A673 (cell line): ENCODE results near the gene NAT14. TPM values are rescaled to one million over a fixed set of nuclear protein-coding genes. Genes with fewer than 3 reads are reported as not detected.
A peak's percentile ranks its signal among the peaks of the same experiment; 100 is the strongest.

ENCODE experiments used
- BruUV-seq: library from RNA; stranded (reverse); fragments of 400-500 nt; replicated peaks from 2 replicates; lab custom pipeline; 2021; lab: Mats Ljungman, UMichigan
- CTCF ChIA-PET: fragments of 300-600 bp; sonication (Branson Sonifier 250); formaldehyde crosslinking; loops from one replicate; lab custom pipeline; 2022; ENCODE audit warnings: antibody characterized with exemption; lab: Charles Lee
- POLR2A ChIA-PET: fragments of 300-600 bp; sonication (Branson Sonifier 250); formaldehyde crosslinking; loops from one replicate; lab custom pipeline; 2022; ENCODE audit warnings: antibody characterized with exemption; ENCODE audit not compliant: low non-redundant PET; lab: Charles Lee
- DNase-seq: peaks from one replicate; pipeline ENCODE4 v3.0.0-alpha.2; 2015; ENCODE audit warnings: low spot score
- H3K27ac ChIP-seq: fragments of 200-600 bp; sonication (generic); 2 replicates; pipeline ENCODE4 v1.5.1; 2016; ENCODE audit warnings: mixed run types, low read depth, mild to moderate bottlenecking, mixed read lengths, antibody characterized with exemption, low read length; ENCODE audit not compliant: poor library complexity, severe bottlenecking
- H3K27me3 ChIP-seq: fragments of 200-600 bp; sonication (generic); replicated peaks from 2 replicates; pipeline ENCODE4 v1.6.1; 2017; ENCODE audit warnings: mixed run types, low read depth, mild to moderate bottlenecking, mixed read lengths, antibody characterized with exemption, low read length; ENCODE audit not compliant: insufficient read depth, poor library complexity
- H3K36me3 ChIP-seq: fragments of 200-600 bp; sonication (generic); 2 replicates; pipeline ENCODE4 v1.6.1; 2016; ENCODE audit warnings: mixed run types, mild to moderate bottlenecking, mixed read lengths, antibody characterized with exemption, low read length; ENCODE audit not compliant: insufficient read depth, poor library complexity, severe bottlenecking
- H3K4me1 ChIP-seq: fragments of 200-600 bp; sonication (generic); 2 replicates; pipeline ENCODE4 v1.6.1; 2017; ENCODE audit warnings: mixed run types, mild to moderate bottlenecking, mixed read lengths, antibody characterized with exemption, low read length; ENCODE audit not compliant: insufficient read depth, poor library complexity, severe bottlenecking
- H3K4me3 ChIP-seq: fragments of 200-600 bp; sonication (generic); 2 replicates; pipeline ENCODE4 v1.5.1; 2016; ENCODE audit warnings: low read depth, mixed run types, mild to moderate bottlenecking, mixed read lengths, low read length; ENCODE audit not compliant: poor library complexity, severe bottlenecking
- H3K9me3 ChIP-seq: fragments of 200-600 bp; sonication (generic); 2 replicates; pipeline ENCODE4 v1.6.1; 2016; ENCODE audit warnings: mixed run types, low read depth, mild to moderate bottlenecking, mixed read lengths, antibody characterized with exemption, low read length; ENCODE audit not compliant: poor library complexity, severe bottlenecking
- CTCF ChIP-seq: fragments of 300-800, 200-600 bp; sonication (generic); conservative IDR thresholded peaks from 2 replicates; pipeline ENCODE4 v1.5.1; 2017; ENCODE audit warnings: low read depth, mild to moderate bottlenecking, antibody characterized with exemption, low read length, moderate library complexity, mixed read lengths
- EZH2 ChIP-seq: fragments of 200-600 bp; sonication (generic); IDR thresholded peaks from 2 replicates; pipeline ENCODE4 v1.6.1; 2017; ENCODE audit warnings: borderline replicate concordance, low read depth, mild to moderate bottlenecking, mixed read lengths, antibody characterized with exemption, low read length; ENCODE audit not compliant: poor library complexity, severe bottlenecking
- intact Hi-C: fragments of 100-400 bp; cut with micrococcal nuclease; formaldehyde crosslinking; loops from one replicate; pipeline ENCODE4 v1.10.0; 2022; ENCODE audit not compliant: unreplicated experiment
- total RNA-seq: library from RNA; stranded (reverse); gene quantifications from 2 replicates; pipeline ENCODE4 v1.2.3, GENCODE V29; 2021

NAT14 gene
- total RNA-seq, 1 experiment from 2014 or later: 55.1 TPM

- H3K4me3 ChIP-seq: no peak overlapping the region
- H3K4me1 ChIP-seq: peaks cover 20% of the 10 kb centered on the region
- no peak overlapping the region for H3K27ac ChIP-seq
- no peak for DNase-seq
- CTCF ChIA-PET: interaction anchor here (0.5 kb wide), 1 partner anchor 189 kb away, joined by 4 read pairs; no protein-coding TSS in a partner anchor
- intact Hi-C loops: no loop called here
- H3K36me3 ChIP-seq: no peaks in the 10 kb centered on the region
- BruUV-seq: no TSS peak
- POLR2A ChIA-PET: no interaction called here
- TF ChIP-seq CTCF (no peak), EZH2 (peak; percentile 63)
- H3K9me3 ChIP-seq: no peaks in the 10 kb centered on the region
- peaks cover 51% of the 10 kb centered on the region for H3K27me3 ChIP-seq
These were observed 43.2 kb upstream of the NAT14 start for GRCh38 chr19:55441692-55442321.

DNA sequence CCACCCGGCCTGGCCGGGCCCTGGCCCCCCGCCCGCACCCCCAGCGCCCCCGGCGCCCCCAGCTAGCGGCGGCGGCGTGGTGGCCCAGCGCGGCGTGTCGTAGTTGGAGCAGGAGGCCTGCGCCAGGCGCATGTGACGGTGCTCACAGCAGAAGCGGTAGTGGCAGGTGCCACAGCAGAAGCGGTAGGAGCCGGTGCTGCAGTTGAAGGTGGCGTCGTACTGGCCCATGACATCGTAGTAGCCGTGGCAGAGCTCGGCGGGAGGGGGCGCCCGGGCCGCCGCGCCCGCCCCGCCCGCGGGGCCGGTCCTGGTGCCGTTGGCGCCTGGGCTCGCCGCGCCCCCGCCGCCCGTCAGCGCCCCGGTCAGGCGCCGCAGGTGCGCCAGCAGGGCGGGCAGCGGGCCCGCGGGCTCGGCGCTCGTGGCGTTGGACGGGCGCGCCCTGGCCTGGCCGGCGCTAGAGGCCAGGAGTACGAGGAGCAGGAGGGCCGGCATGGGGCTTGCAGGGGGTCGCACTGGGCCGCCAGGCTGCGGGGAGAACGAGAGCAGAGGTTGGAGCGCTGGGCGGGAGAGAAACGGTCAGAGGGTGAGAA is 42.5 kb upstream of the NAT14 start:
- POLR2A ChIA-PET: no interaction called here
- Histone ChIP-seq H3K27me3 (peaks cover 54% of the 10 kb centered on the region), H3K4me1 (peaks cover 20% of the 10 kb centered on the region), H3K36me3 (no peaks in the 10 kb centered on the region), H3K4me3 (no peak overlapping the region), H3K9me3 (no peaks in the 10 kb centered on the region), H3K27ac (no peak overlapping the region)
- DNase-seq: no peak
- no TSS peak for BruUV-seq
- TF ChIP-seq EZH2: no peak
- TF ChIP-seq CTCF: no peak
- intact Hi-C loops: no loop called here
- CTCF ChIA-PET: interaction anchor here (0.5 kb wide), 1 partner anchor 189 kb away, joined by 4 read pairs; no protein-coding TSS in a partner anchor

GRCh38 chr19:55443045-55443823 is 41.8 kb upstream of the NAT14 start, which contains the start of gene SHISA7:
TSS of gene SHISA7 (minus strand) at chr19:55443300. CDS start at chr19:55442863, 437 bp downstream.
- Histone ChIP-seq H3K36me3 (no peaks in the 10 kb centered on the region), H3K4me1 (peaks cover 20% of the 10 kb centered on the region), H3K27me3 (peaks cover 54% of the 10 kb centered on the region), H3K27ac (no peak within 1 kb of the TSS), H3K4me3 (no peak within 1 kb of the TSS), H3K9me3 (no peaks in the 10 kb centered on the region)
- DNase-seq: peak; percentile 46
- CTCF ChIA-PET: no interaction called here
- BruUV-seq: no TSS peak
- POLR2A ChIA-PET: no interaction called here
- intact Hi-C loops: no loop called here
- no peak for TF ChIP-seq EZH2
